Measurements from ENCODE around the gene GRIA4.

- TF ChIP-seq POLR2A (IDR thresholded peaks at IDR 0.05) (no peak), CTCF (IDR thresholded peaks at IDR 0.05) (no peak), EP300 (IDR thresholded peaks at IDR 0.05) (no peak)
Measured at GRCh38 chr11:105870516-105871113, 260.7 kb downstream of the GRIA4 start.
